HG03520 (cell line): ENCODE measurements around the gene CTNND2.
A peak's percentile ranks its signal among the peaks of the same experiment; 100 is the strongest.

Experiments
- ATAC-seq: cut with Tn5 transposase; IDR thresholded peaks from one replicate; pipeline ENCODE4 v1.9.1; 2021; ENCODE audit warnings: mild to moderate bottlenecking, moderate library complexity; ENCODE audit not compliant: unreplicated experiment

The CTNND2 gene

GRCh38 chr5:11064763-11065450 is 839.3 kb downstream of the CTNND2 start:
- no peak for ATAC-seq

GRCh38 chr5:11062397-11062796 is 841.8 kb downstream of the CTNND2 start:
- no peak for ATAC-seq

GRCh38 chr5:11056560-11056959 is 847.7 kb downstream of the CTNND2 start:
- no peak for ATAC-seq

GRCh38 chr5:11054014-11054413 is 850.2 kb downstream of the CTNND2 start:
- ATAC-seq, result no peak

GRCh38 chr5:11052871-11053270 is 851.4 kb downstream of the CTNND2 start:
- no peak for ATAC-seq

- no peak for ATAC-seq
Observed at GRCh38 chr5:11050596-11051304, 853.5 kb downstream of the CTNND2 start.

- ATAC-seq, result no peak
Observed at GRCh38 chr5:11048760-11049159, 855.5 kb downstream of the CTNND2 start.

GRCh38 chr5:11047625-11048024 is 856.6 kb downstream of the CTNND2 start:
- ATAC-seq, result no peak

GRCh38 chr5:11047030-11047429 is 857.2 kb downstream of the CTNND2 start:
- no peak for ATAC-seq

- ATAC-seq, result no peak
Observed at GRCh38 chr5:11046160-11046559, 858.1 kb downstream of the CTNND2 start.

GRCh38 chr5:11045411-11045810 is 858.8 kb downstream of the CTNND2 start:
- ATAC-seq, result no peak

GRCh38 chr5:11044581-11044980 is 859.7 kb downstream of the CTNND2 start:
- no peak for ATAC-seq

GRCh38 chr5:11043881-11044280 is 860.4 kb downstream of the CTNND2 start:
- no peak for ATAC-seq

GRCh38 chr5:11040345-11040744 is 863.9 kb downstream of the CTNND2 start:
- no peak for ATAC-seq

GRCh38 chr5:11038772-11039171 is 865.5 kb downstream of the CTNND2 start:
- ATAC-seq, result no peak

GRCh38 chr5:11037941-11038340 is 866.3 kb downstream of the CTNND2 start:
- no peak for ATAC-seq

GRCh38 chr5:11037080-11037479 is 867.2 kb downstream of the CTNND2 start:
- no peak for ATAC-seq

GRCh38 chr5:11030671-11031070 is 873.6 kb downstream of the CTNND2 start:
- ATAC-seq, result no peak

- ATAC-seq, result peak; percentile 82
Observed at GRCh38 chr5:11027660-11028059, 876.6 kb downstream of the CTNND2 start.

GRCh38 chr5:11026543-11026942 is 877.7 kb downstream of the CTNND2 start:
- ATAC-seq, result no peak

- ATAC-seq, result no peak
Observed at GRCh38 chr5:11023945-11024344, 880.3 kb downstream of the CTNND2 start.

GRCh38 chr5:11013793-11014192 is 890.5 kb downstream of the CTNND2 start:
- ATAC-seq, result no peak

GRCh38 chr5:11012295-11012694 is 892.0 kb downstream of the CTNND2 start:
- no peak for ATAC-seq
